ENCODE results near the gene INMT.

GRCh38 chr7:30770845-30771173 is 18.9 kb downstream of the INMT start:
- TF ChIP-seq, protein P1, sequence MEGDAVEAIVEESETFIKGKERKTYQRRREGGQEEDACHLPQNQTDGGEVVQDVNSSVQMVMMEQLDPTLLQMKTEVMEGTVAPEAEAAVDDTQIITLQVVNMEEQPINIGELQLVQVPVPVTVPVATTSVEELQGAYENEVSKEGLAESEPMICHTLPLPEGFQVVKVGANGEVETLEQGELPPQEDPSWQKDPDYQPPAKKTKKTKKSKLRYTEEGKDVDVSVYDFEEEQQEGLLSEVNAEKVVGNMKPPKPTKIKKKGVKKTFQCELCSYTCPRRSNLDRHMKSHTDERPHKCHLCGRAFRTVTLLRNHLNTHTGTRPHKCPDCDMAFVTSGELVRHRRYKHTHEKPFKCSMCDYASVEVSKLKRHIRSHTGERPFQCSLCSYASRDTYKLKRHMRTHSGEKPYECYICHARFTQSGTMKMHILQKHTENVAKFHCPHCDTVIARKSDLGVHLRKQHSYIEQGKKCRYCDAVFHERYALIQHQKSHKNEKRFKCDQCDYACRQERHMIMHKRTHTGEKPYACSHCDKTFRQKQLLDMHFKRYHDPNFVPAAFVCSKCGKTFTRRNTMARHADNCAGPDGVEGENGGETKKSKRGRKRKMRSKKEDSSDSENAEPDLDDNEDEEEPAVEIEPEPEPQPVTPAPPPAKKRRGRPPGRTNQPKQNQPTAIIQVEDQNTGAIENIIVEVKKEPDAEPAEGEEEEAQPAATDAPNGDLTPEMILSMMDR (IDR thresholded peaks at IDR 0.05 in 8 of 11, conservative IDR thresholded peaks at IDR 0.05 in 3 of 11), result no peak
- no peak for TF ChIP-seq POLR2A (IDR thresholded peaks at IDR 0.05)
- TF ChIP-seq POLR2AphosphoS5 (IDR thresholded peaks at IDR 0.05), result no peak
